ENCODE measurements around the gene GABRA4.

The GABRA4 gene

GRCh38 chr4:46993075-46994006, at the start of gene GABRA4:
TSS of gene GABRA4 (minus strand) at chr4:46993581. CDS start at chr4:46993424, 157 bp downstream.
- DNase-seq (ENCODE audit: low read depth in 3 of 3), result no peak

DNA sequence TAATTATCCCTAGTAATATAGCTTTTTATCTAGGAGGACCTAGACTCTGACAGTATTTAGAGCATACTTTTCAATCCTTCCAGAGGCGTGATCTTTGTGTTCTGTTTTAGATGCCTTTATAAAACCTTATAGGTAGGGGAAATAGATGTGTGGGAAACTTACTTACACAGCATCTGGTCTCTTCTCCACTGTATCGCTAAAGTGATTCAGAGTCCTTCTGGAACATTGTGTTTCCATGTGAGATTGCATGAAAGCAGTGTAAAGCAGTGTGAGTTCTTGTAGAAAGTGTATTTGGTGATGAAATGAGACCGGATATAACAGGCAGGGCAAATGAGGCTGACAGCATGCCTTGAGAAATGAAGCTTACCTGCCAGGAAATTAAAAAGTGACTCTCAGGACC, 47.4 kb upstream of the GABRA4 start:
- no peak for DNase-seq (ENCODE audit: low read depth in 3 of 3)

DNA sequence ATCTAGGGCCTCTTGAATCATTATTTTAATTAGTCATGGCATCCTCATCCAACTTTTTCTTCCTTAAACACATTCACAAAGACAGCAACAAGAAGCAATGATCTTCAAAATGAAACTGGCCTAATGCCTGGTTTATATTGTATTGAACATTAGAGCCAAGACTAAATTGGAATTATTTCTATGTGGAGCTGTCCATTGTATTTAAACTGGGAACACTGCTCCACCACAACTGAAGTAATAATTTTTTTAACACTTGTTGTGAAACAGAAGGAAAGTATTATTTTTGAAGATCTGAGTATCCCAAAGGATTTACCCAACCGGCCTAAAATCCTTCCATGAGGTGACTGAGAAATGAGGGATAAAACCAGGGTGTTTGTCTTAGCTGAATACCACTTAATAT, 44.9 kb upstream of the GABRA4 start:
- no peak for DNase-seq (ENCODE audit: low read depth in 3 of 3)

- peak in 2 of 3 donors; percentile 10 to 14 for DNase-seq (ENCODE audit: low read depth in 3 of 3)
Measured at GRCh38 chr4:47032405-47033106, 39.2 kb upstream of the GABRA4 start.

DNA sequence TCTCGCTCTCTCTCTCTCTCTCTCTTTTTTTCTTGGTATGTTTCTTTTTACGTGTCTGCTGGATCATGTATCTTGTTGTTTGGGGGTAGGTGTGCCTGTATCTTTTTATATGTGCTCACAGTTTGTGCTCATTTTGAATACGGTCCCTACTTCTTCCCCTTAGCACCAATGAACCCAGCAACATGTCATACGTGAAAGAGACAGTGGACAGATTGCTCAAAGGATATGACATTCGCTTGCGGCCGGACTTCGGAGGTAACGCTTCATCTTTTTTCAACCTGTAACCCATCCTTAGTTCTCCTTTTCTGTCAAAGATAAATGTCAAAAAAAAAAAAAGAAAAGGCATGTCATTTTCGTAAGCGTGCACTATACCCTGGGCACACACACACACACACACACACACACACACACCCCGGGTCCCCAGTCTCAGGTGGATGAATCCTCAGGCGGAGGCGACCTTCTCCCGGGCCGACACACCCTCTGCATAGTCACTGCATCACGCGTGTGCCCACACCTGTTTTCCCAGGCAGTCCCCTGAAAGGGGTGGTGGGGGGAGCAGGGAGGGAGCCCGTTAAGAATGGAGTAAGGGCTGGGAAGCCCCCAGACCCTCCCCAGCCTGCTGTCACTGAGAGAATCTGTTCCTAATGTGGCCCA, 38.5 kb upstream of the GABRA4 start:
- DNase-seq (ENCODE audit: low read depth in 3 of 3), result no peak

DNA sequence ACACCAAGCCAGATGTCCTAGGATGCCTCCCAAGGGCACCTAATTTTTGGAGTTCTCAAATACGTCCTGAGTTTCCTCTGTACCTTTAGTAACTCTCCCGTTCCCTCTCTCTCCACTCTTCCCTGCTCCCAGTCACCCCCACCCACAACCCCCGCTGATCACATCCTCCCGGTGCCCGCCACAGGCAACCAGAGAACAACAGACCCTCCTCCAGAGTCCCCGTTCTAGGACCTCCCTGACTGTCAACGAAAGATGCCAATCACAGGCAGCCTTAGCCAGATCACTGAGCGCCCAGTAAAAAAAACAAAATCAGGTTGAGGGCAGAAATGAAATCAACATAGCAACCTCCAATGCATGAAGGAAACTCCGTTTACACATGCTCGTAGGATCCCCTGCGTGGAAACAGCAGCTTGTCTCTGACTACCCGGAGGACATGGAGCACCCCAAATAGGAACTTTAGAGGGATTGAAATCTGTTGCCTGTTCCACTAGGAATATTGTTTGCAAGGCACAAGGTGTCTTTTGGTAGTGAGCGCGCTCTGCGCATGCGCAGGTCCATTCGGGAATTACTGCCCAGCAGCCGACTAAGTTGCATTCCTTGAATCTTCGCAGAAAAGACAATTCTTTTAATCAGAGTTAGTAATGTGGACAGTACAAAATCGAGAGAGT, 37.8 kb upstream of the GABRA4 start, which contains the start of gene GABRB1:
GABRB1 (plus strand) TSS at position 557 of the 668 bp plus-strand sequence.
- DNase-seq (ENCODE audit: low read depth in 3 of 3), result no peak

- no peak for DNase-seq (ENCODE audit: low read depth in 3 of 3)
Measured at GRCh38 chr4:47017494-47017893, 24.1 kb upstream of the GABRA4 start.

GRCh38 chr4:47017081-47017480, 23.7 kb upstream of the GABRA4 start:
- no peak for DNase-seq (ENCODE audit: low read depth in 3 of 3)

DNA sequence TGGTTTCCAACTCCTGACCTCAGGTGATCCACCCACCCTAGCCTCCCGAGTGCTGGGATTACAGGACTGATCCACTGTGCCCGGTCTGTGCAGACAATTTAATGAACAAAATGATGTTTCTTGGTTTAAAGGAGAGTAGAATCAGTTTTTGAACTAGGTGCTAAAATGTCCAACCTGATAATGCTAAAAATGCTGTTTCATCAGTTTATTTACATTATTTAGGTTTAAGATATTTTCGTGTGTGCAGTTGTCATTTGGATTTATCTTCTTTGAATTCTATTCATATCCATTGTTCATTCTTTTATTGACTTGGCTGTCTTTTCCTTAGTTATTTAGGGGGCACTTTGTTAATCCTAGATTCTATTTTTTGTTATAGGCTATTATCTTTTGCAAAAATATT, 20.0 kb upstream of the GABRA4 start:
- no peak for DNase-seq (ENCODE audit: low read depth in 3 of 3)

GRCh38 chr4:47012676-47013075, 19.3 kb upstream of the GABRA4 start:
- DNase-seq (ENCODE audit: low read depth in 3 of 3), result no peak

- DNase-seq (ENCODE audit: low read depth in 3 of 3), result no peak
Measured at GRCh38 chr4:47010912-47011446, 17.6 kb upstream of the GABRA4 start.

DNA sequence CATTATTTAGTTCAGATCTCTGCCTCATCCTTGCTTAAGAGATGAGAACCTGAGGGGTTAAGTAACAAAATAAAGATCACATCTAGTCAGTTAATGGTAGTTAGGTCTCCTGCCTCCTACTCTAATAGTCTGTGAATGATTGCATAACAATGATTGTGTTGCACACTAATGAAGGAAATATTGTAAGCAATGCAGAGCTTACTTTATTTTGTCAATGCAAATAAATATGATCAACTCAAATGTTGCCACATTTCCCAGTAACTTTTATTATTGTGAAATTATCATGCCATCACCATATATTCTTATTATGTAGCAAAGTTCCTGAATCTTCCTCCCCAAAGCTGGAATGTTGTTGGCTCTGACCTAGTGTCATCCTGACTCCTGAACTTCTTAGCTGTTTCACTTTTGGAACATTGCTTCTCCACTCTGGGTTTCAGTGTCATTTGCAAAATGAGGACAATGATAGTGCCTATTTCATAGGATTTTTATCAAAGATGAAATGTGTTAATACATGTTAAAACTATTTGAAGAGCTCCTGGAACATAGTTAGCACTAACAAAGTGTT, 17.0 kb upstream of the GABRA4 start:
- DNase-seq (ENCODE audit: low read depth in 3 of 3), result no peak

- DNase-seq (ENCODE audit: low read depth in 3 of 3), result no peak
Measured at GRCh38 chr4:47002580-47002979, 9.2 kb upstream of the GABRA4 start.

DNA sequence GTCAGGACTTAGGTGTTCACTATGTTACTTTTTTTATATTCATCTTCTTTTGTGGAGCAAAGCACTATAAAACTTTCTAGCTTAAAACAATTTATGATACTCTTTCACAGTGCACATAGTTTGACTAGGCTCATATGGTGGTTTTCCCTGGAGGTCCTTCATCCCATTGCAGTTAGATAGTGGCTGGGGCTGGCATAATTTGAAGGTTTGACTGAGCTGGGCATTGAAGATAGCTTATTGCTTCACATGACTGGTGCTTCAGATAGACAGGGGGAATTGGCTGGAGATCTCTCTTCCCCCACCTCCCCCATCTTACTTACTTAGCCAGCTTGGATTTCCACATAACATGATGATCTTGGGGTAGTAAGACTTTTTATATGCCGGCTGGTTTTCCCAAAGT, 7.0 kb upstream of the GABRA4 start:
- no peak for DNase-seq (ENCODE audit: low read depth in 3 of 3)

GRCh38 chr4:46999566-46999965, 6.2 kb upstream of the GABRA4 start:
- DNase-seq (ENCODE audit: low read depth in 3 of 3), result no peak

DNA sequence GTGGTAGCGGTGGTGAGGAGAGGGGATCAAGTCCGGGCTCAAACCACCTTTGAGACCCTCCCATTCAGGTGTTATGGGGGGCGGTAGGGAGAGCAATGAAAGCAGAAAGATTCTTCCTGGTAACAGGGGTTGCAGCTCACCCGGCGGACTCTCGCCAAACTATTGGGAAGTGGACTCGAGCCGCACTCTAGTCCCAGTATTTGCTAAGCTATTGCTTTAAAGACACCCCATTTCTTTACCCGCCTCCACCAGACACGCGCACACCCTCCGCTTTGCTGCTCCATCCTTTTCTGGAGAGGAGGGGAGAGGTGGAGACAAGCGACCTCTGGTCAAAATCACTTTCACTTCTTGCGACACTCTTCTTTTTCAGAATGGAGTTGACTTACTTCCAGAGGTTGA, 625 bp upstream of the GABRA4 start:
- no peak for DNase-seq (ENCODE audit: low read depth in 3 of 3)

DNA sequence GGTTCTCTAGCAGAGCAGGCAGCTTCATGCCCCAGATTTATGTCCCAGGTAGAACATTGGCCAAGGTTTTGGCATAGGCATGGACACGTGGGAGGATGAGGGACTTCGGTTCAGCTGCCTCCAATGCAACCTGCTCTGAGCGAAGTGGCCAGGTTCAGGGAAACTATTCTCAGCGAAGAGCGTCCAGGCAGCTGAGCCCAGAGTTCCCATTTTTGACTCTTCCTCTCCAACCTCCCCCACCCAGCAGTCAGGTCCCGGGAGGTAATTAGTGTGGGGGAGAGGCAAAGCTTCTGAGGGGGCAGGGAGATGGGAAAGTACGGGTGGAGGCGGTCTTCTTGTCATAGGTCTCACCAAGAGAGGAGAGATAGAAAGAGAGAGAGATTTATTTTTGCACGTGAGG, 1.0 kb downstream of the GABRA4 start:
- no peak for DNase-seq (ENCODE audit: low read depth in 3 of 3)

- no peak for DNase-seq (ENCODE audit: low read depth in 3 of 3)
Measured at GRCh38 chr4:46986922-46987638, 6.3 kb downstream of the GABRA4 start.

DNA sequence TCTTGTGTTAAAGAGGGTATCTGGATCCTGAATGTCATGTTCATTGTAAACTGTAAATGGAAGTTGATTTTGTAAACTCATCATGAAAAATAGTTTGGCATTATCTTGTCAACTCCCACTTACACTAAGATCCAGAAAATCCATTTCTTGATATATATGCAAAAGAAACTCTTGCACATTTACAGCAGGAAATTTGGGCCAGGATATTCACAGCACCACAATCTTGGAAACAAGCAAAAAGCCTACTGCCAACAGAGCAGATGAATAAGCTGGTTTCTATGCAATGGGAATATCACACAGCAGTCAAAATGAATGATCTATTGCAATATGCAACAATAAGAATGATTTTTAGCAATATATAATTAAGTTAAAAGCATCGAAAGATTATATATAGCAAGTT, 8.6 kb downstream of the GABRA4 start:
- no peak for DNase-seq (ENCODE audit: low read depth in 3 of 3)

GRCh38 chr4:46980851-46981250, 12.5 kb downstream of the GABRA4 start:
- no peak for DNase-seq (ENCODE audit: low read depth in 3 of 3)

DNA sequence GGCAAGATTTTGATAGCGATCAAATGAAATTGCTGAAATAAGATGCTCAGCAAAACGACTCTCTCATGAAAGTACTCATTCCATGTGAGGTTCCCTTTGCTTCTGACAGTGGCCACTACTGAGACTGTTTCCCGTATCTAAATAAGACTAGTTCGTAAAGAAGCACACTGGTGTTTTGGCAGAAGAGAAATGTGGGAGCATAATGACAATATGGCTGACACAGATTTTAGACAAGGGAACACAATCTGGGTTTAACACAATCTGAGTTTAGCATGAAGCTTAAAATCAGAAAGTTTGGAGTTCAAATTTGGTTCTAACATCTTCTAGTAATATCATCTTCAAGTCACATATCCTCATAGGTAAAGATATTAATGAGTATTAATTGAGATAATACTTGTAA, 13.7 kb downstream of the GABRA4 start:
- no peak for DNase-seq (ENCODE audit: low read depth in 3 of 3)
